Forelimb muscle (tissue), 1 donor: ENCODE results near the gene PLA2G4D. TPM values are rescaled to one million over a fixed set of nuclear protein-coding genes. Genes with fewer than 3 reads are reported as not detected.

Experiments used
- DNase-seq: peaks from one replicate; pipeline ENCODE4 v3.0.0-alpha.2; 2013; ENCODE audit warnings: low read depth
- polyA plus RNA-seq: library from polyadenylated mRNA; unstranded; fragments of 120-200 nt; gene quantifications from one replicate; pipeline ENCODE4 v1.2.1, GENCODE V29; 2013; ENCODE audit not compliant: insufficient read length

The PLA2G4D gene
- polyA plus RNA-seq, 1 donor, result 0.14 TPM

GRCh38 chr15:42053914-42054313 lies 40.4 kb downstream of the PLA2G4D start:
- no peak for DNase-seq

GRCh38 chr15:42053010-42053409 lies 41.4 kb downstream of the PLA2G4D start:
- no peak for DNase-seq

GRCh38 chr15:42050484-42051255 lies 43.7 kb downstream of the PLA2G4D start:
- DNase-seq, result no peak

- no peak for DNase-seq
Observed at GRCh38 chr15:42048821-42049200, 45.6 kb downstream of the PLA2G4D start.

GRCh38 chr15:42048080-42048820 lies 46.1 kb downstream of the PLA2G4D start:
- no peak for DNase-seq

- DNase-seq, result no peak
Observed at GRCh38 chr15:42046597-42046996, 47.8 kb downstream of the PLA2G4D start.

- DNase-seq, result no peak
Observed at GRCh38 chr15:42045211-42045615, 49.1 kb downstream of the PLA2G4D start.

GRCh38 chr15:42042602-42043400 lies 51.6 kb downstream of the PLA2G4D start:
- DNase-seq, result no peak

GRCh38 chr15:42038401-42038800 lies 56.0 kb downstream of the PLA2G4D start:
- DNase-seq, result no peak

- DNase-seq, result no peak
Observed at GRCh38 chr15:42037656-42038055, 56.7 kb downstream of the PLA2G4D start.

- no peak for DNase-seq
Observed at GRCh38 chr15:42036966-42037365, 57.4 kb downstream of the PLA2G4D start.

GRCh38 chr15:42036112-42036905 lies 58.1 kb downstream of the PLA2G4D start:
- no peak for DNase-seq

GRCh38 chr15:42035435-42035761 lies 59.0 kb downstream of the PLA2G4D start:
- no peak for DNase-seq

GRCh38 chr15:42034628-42035434 lies 59.5 kb downstream of the PLA2G4D start:
- DNase-seq, result no peak

GRCh38 chr15:42033214-42033873 lies 61.0 kb downstream of the PLA2G4D start:
- no peak for DNase-seq

GRCh38 chr15:42032376-42033213 lies 61.8 kb downstream of the PLA2G4D start:
- DNase-seq, result no peak

- no peak for DNase-seq
Observed at GRCh38 chr15:42031198-42031915, 63.0 kb downstream of the PLA2G4D start.

- no peak for DNase-seq
Observed at GRCh38 chr15:42027521-42027920, 66.8 kb downstream of the PLA2G4D start.

GRCh38 chr15:42024303-42024702 lies 70.1 kb downstream of the PLA2G4D start:
- no peak for DNase-seq
